ENCODE data around the gene MMP11.

- TF ChIP-seq CTCF (IDR thresholded peaks at IDR 0.05; ENCODE audit: low read depth, low read length, poor library complexity, severe bottlenecking) (no peak), EZH2phosphoT487 (IDR thresholded peaks at IDR 0.05; ENCODE audit: borderline replicate concordance, low read length) (no peak)
These were observed 52.0 kb downstream of the MMP11 start for GRCh38 chr22:23824476-23825245.
